ENCODE data around the gene CELSR1.

GRCh38 chr22:46424496-46424895 is 112.9 kb downstream of the CELSR1 start:
- no peak for TF ChIP-seq YY1 (IDR thresholded peaks at IDR 0.05; ENCODE audit: extremely low read depth, insufficient replicate concordance, low read depth, low read length)
- no peak for TF ChIP-seq CTCF (IDR thresholded peaks at IDR 0.05 in 2 of 3, conservative IDR thresholded peaks at IDR 0.05 in 1 of 3; ENCODE audit: borderline replicate concordance in 1 of 3, insufficient read depth in 1 of 3, low read depth in 2 of 3, low read length in 2 of 3)
- TF ChIP-seq EZH2 (IDR thresholded peaks at IDR 0.05) = no peak
- no peak for TF ChIP-seq SRF (IDR thresholded peaks at IDR 0.05; ENCODE audit: low read depth)
- no peak for TF ChIP-seq SP1 (IDR thresholded peaks at IDR 0.05; ENCODE audit: low read depth)
- no peak for TF ChIP-seq CEBPB (IDR thresholded peaks at IDR 0.05; ENCODE audit: low read depth)
- no peak for TF ChIP-seq EZH2phosphoT487 (IDR thresholded peaks at IDR 0.05; ENCODE audit: borderline replicate concordance)
- TF ChIP-seq POLR2A (IDR thresholded peaks at IDR 0.05; ENCODE audit: borderline replicate concordance, extremely low read depth, insufficient read depth, insufficient read length) = no peak
- no peak for TF ChIP-seq EGR1 (IDR thresholded peaks at IDR 0.05; ENCODE audit: low read depth)
- TF ChIP-seq ZBTB33 (IDR thresholded peaks at IDR 0.05; ENCODE audit: extremely low read depth, insufficient replicate concordance, low read length) = no peak
- no peak for TF ChIP-seq REST (IDR thresholded peaks at IDR 0.05; ENCODE audit: low read depth)
